Measurements from ENCODE around the gene SETD3.

Gene SETD3

DNA sequence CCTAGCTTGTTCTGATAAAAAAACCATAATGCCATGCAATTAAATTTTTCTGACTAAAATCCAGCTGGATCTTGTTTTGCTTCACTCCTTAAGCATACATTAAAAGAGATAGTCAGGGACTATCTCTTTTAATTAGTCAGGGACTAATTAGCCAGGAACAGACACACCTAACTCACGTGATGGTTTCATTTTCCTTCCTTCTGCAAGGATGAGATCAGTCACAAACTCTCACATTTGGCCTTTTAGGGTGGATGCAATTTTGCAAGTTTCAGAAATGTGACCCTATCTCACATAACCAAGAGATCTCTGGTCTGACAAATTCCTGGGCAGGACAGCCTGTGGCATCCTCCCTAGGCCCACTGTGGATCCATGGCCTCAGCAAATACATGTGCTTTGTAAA lies 62.4 kb downstream of the SETD3 start:
- no peak for DNase-seq

DNA sequence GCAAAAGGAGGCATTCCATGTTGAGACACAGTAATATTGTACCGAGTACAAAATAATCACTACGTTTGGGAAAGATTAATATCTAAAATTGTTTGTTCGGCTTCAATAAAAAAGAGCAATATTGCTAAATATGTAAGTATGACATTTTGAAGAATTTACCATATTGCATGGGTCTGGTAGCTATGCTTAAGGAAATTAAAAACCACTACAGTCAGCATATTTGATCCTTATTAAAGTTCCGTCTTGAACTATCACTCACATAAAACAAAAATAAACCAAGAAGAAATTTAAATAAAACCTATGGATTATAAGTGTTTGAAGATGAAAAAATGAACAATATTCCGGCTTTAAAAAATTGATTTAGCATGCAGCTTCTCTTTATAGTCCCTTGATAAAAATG lies 63.8 kb downstream of the SETD3 start:
- no peak for DNase-seq

DNA sequence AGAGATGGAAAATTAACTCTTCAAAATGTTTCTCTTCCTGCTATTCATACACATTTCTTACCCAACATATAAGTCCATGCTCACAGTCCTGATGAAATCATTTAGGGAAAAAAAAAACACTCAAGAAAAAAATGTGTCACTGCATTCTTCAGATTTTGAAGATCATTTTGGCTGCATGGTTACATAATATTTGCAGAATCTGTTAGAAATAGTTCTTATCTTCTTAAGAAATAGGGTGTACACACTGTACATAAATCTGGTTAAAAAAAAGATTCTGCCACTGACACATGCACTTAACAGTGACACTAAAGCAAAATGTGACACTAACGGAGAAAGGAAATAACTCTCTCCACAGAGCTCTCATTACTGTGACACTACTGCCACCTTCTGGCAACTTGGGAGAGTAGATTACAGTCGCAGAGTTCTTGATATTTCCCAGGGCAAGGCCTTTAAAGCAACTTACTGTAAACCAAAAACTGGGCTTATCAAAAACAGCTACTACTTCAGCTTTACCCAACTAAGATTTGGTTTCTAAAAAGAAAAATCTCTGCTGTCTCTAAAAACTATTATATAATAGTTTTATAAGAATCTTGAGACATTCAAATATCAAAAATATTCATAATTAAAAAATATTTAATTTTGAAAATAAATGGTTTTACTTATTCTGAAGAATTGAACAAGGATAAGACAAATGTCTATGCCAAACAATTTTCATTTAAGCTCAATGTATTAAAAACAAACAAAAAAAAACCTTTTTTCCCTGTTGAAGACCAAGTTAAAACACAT lies 65.0 kb downstream of the SETD3 start:
- peak; percentile 26 for DNase-seq

DNA sequence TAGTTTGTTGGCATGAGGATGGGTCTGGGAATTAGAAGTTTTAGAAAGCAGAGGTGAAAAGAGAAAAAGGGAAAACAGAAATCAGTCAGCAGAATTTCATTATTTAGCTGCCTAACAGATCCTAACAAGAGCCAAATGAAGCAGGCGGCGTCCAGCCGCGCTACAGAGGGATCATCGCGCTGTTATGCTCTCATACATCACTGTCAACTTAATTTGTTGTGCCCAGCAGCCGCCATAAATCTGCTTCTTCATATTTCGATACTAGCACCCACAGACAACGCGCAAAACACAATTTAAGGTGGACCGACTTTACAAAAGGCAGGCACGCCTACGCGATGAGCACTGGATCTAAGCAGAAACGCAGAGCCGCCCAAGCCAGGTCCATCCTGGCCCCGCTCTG lies 66.7 kb downstream of the SETD3 start:
- no peak for DNase-seq

DNA sequence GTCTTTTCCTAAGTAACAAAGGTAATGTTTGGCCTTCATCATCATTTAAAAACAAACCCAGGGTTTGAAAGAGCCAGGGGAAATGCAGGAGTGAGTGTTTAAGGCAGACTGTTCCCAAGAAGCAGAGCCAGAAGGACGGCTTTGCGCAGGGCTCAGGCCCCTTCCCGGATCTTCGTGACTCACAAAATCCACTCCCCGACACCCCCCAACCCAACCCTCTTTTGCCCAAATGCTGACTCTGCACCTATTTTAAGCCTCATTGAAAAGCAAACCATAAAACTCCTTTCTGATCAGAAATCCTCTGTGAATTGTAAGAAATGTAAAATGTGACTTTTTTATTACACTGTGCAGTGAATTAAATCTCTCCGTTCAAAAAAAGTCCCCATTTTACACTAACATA lies 67.5 kb downstream of the SETD3 start:
- no peak for DNase-seq

DNA sequence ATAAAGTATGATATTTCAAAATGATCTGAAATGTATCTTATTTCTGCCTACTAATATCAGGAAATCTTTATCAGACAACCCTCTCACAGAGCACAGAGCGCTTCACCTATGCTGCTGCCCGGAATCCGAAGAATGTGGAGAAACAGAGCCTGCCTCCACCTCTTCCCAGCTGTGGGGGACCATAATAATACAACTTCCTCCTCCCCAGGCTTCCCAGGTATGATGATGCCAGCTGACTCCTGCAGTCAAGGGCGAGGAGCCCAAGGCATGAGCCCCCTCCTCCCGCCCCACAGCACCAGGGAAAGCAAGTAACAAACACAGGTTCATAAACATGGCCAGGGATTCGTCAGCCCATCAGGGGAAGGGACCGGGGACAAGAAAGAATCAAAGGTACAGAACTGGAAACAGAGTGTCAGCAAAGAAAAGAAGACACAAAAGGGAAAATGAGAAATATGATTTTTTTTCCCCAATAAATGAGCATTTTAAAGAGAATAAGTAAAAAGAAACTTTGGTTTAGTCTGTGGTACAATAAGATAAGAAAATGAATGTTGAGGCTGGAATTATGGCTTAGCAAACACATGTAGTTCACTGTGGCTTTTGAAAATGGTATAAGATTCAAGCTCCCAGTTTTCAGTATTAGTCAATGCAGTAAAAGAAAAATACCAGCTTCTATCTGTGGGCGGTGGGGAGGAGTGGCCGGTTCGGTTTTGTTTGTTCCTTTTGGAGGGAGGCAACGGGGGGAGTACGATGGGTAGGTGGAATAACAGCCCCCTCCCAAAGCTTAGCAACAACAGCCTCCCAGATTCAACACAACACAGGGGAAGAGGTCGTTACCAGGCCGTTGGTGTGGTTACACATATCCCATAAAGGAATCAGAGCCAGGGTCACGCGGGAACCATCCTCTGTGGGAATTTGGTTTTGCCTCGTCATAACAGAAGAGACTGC lies 68.3 kb downstream of the SETD3 start:
- no peak for DNase-seq

DNA sequence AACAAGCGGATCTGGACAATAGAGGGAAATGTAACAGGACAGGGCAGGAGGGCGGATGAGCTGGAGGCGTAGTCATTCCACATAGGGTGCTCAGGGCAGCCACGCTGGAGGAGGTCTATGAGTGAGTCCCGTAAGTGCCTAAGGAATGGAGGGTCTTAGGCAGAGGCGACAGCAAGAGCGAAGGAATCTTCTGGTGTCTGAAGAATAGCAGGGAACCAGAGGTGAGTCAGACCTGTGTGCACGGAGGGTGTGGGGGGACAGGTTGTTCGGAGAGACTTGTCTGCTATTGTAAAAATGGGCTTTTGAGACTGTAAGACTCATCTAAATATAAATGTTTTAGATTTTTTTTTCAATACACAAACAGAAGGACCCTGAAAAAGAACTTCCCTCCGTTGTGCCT lies 70.6 kb downstream of the SETD3 start:
- no peak for DNase-seq

DNA sequence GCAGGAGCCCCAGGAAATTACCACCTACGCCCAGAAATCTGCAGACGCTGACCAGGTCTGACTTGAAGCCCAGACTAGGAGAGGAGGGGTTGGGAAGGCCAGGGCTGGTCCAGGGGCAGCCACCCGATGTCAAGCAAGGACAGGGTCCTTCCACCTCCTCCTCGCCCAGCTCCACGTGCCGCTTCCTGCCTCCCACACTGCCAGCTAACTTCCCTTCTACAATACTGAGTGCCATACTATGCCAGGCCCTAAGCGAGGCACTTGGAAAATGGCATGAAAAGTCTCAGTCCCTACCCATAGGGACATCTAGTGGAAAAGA lies 71.7 kb downstream of the SETD3 start:
- no peak for DNase-seq

DNA sequence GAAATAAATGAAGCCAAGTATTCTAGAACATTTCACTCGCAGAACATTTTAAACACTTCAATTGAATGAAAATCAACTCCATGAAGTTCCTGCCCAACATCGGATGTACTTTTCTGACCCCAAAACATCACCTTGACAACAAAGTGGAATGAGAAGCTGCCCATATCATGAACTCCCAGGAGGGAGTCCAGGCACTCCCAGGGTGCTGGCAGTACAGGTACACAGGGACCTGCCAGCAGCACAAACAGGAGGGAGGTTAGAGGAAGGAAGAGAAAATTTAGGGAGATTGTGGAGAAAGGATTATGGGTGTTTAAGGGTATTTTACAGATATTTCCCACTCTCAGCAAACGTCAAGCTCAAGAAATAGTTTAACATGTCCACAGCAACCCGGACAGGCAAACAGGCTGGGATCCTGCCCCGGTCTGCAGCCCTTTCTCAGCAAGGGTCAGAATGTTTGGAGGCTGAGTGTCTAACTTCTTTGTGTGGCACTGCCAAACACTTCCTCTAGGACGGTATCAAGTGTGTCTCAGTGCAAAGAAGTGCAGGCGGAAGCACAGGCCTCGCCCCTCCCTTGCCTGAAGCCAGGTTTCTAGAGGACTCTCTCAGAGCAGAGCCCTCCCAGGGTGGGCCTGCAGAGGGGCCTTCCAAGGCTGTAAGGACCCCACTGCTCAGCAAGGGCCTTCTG lies 72.2 kb downstream of the SETD3 start:
- no peak for DNase-seq

DNA sequence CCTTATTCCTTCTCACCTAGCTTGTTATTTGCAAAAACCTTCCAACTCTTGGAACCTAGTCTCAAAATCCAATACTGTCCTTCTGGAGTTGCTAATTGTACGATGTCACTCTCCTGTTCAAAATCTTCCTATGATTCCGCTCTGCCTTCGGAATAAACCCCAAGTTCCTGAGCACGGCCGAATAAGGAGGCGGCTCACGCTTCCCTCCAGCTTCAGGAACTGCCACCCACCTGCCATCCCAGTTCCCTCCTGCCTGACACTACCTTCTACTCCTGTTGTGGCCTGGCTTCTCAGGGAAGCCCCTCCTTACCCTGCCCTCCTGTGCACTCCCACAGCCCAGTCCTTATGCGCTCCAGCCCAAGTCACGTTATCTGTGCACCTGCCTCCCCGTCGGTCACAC lies 73.2 kb downstream of the SETD3 start:
- DNase-seq, result no peak

DNA sequence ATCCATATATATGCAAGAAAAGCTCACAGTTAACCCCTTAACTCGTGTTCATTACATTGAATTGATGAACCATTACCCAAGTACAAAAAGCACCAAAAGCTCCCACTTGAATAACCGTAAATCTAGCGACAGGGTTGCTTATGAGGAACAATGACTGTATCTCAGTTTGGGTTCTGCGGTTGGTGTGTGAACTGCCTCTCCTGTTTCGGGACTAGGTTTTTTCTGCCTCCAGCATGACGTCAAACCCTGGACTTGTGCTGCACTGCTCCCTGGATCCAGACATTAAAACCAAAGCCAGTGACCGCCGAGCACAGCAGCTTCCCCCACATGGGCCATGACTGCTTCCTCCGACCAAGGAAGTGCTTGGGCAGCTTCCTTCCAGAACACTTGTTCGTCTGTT lies 77.7 kb downstream of the SETD3 start:
- DNase-seq, result no peak

DNA sequence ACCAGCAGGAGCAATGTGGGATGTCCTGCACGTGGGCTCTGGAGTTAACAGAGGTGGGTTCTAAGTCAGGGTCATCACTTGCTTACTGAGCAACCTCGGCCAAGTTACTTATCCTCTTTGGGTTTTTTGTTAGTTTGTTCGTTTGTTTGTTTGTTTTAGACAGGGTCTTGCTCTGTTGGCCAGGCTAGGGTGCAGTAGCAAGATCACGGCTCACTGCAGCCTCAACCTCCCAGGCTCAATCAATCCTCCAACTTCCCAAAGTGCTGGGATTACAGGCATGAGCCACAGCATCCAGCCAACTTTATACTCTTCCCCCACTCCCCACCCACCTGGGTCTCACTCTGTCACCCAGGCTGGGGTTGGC lies 78.4 kb downstream of the SETD3 start:
- DNase-seq, result no peak

DNA sequence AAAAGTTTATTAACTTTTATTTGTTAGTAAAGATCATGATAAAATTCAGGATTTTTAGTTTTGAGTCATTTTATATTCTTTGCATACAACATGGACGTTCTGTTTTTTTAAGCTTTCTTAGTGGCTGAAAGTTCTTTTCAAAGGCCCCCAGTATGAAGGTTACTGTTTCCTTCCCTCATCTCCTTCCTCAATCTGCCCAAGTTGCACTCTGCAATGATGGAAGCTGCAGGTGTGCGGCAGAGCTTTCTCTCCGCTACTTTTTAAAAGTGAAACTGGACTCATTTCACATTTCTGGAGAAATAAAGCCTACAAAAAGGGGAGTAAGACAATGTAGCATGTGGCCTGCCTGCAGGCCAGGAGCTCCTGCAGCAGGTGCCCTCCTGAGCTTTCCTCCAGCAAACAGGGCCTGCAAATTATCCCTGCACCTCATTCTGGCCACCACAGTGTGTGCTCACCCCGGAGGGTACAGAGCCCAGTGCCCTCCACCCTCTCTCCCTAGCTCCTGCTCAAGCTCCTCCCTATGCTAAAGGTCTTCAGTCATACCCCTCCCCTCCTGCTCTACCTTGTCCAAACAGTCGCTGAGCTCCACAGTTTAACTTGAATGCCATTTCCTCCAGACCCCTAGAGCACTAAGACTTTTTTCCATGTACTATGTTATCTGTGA lies 78.9 kb downstream of the SETD3 start:
- no peak for DNase-seq

DNA sequence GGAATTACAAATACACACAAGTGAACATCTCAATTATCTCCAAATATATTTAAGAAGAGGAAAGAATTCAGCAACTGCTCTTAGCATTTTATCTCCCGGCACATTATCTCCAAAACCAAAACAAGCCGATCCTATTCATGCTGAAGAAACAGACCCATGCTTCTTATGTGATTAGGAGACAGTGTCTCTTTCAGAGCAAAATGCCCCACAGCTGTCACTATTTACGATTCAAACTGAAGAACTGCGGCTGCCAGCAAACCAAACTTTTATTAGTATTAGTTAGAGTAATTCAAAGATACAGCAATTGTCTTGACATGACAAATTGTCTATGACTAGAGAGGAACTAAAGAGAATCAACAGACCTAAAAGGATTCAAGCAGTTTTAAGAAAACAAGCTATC lies 79.4 kb downstream of the SETD3 start:
- DNase-seq, result no peak

DNA sequence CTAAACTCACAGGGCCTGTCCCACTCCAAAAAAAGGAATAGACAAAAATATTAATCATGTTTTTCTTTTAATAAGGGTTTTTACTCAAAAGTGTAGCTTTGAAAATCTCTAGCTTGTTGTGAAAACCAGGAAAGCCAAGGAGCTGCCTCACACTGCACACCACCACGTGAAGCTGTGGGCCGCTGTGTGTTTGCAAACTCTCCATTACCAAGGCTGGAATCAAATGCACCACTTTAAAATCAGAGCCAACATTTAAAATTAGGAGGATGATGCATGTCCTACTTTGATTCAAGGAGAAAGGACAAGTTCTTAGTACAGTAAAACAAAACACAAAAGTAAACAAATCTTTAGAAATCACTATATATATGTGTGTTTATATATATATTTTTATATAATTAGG lies 83.0 kb downstream of the SETD3 start:
- DNase-seq, result no peak

DNA sequence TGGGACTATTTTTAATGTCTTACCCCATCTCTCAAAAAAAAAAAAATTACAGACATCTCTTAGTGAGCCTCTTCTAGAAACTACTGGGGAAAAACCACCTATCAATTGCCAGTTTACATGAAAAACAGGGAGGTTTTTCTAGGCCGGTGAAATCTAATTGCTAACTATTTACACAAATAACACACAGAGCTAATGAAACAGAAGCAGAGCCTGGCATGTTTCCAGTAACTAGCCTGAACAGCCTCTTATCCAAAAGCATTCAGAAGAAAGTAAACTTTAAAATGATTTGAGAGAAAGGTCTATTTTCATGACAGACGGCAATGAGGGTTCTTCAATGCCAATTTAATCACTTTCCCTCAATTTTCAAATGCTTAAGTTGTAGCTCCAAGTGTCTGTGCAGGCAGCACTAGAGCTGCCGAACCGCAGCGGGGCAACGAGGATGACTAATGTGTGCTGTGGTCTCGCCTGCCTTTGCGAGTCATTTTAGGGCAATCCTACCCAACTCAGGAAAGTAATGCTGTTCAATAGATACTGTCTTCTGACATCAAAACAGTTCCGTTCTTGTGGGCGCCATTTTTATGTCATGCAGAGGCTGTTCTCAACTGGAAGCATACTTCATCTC lies 84.6 kb downstream of the SETD3 start:
- peak; percentile 25 for DNase-seq

DNA sequence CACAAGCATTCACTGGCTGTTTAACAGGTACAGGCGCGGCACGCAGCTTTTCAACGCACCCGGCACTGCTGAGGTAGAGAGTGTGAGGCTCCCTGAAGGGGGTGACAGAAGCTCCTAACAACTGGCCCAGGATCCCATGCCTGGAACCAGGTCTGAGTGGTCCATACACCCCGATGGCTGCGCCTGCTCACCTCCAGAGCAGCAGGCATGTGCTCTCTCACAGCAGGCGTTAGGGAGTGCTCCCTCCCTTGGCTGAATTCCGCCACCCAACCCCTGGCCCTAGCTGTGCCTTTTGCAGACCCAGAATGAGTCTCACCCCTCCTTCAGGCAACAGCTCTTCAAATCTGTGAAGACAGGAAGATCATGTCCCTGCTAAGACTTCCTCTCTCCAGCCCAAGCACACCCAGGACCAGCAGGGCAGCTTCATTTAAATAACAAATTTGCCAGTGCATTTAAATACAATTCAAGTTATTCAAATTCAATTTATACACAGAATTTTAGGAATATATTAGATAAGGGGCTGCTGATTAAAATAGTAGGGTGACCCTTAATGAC lies 86.0 kb downstream of the SETD3 start:
- DNase-seq, result no peak

DNA sequence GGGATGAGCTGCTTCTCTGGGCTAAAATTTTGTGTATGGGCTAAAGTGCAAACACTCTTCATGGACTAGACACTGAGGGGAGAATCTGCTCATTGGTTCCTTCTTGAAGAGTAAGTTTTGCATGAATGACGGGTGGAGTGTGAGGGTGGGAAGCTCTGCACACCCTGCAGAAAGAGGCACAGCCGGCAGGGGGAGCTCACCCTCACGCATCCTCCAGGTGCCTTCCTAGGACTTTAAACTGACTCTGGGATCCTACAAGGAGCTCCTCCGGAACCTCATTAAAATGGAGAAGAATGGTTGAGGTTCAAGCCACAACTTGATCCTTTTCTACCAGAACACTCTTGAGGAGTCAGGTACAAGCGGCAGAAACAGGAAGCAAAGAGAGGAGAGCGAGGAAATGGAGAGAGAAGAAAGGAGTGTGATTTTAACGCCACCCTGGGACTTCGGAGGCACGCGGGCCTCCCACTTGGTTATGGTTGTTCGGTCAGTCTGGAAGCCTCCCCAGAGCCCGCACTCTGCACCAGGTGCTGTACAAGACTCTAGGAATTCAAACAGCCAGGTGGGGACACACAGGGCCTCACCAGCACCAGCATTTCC lies 87.5 kb downstream of the SETD3 start:
- DNase-seq, result peak; percentile 41

DNA sequence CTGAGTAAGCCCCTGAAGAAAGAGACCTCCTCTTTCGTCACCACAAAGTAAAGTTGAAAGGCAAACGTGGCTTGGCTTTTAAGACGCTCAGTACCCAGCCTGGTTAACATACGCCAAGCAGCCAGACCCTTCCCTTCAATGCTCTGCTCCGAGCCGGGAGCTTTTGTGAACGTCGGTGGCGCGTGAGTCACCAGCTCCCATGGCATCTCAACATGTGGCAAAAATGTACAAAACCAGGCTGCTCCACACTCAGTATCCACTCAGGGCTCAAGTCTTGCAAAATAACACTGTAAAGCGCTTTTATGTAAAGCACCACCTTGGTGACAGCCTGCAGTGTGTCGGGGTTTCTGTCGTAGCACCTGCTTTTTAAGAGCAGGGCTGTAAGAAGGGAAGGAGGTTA lies 89.0 kb downstream of the SETD3 start:
- no peak for DNase-seq

DNA sequence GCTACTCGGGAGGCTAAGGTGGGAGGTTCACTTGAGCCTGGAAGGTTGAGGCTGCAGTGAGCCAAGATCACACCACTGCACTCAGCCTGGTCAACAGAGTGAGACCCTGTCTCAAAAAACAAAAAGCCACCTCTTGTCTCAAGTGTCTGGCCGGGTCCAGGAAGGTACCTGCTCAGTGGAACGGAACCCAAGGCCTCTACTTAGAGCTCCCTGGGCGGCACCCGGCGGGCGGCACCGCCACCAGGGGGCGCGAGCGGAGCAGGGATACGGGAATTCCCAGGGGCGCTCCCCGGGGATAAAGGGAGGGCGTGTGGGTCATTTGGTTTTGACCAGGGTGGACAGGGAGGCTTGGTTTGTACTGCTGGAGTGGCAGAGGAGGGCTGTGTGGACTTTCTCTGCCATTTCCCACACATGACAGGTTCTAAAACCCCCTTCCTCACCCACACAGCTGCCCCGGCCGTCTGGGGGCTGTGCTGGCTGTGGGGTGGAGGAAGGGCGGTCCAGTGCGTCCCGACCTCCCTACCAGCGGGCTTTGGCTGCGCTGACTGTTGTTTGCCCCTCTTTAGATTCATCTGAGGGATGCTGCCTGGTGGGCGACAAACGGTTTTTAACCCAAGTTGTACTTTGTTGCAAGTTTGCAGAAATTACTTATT lies 91.4 kb downstream of the SETD3 start:
- DNase-seq, result peak; percentile 46

DNA sequence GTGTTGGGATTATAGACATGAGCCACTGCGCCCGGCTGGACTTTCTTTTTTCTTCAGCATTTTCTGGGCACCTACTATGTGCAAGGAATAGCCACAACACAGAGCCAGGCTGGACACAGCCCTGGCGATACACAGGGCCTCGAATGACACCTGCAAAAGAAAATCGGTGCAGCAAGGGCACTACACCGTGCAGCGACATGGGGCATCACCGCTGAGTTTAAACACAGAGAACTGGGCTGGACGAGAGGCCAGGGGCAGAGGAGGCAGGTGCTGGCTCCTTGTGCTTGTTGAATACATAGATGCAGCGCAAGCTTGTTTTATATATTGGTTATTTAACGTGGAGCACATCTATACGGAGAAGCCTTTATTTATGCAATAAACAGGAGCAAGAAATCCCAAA lies 92.4 kb downstream of the SETD3 start:
- DNase-seq, result no peak

DNA sequence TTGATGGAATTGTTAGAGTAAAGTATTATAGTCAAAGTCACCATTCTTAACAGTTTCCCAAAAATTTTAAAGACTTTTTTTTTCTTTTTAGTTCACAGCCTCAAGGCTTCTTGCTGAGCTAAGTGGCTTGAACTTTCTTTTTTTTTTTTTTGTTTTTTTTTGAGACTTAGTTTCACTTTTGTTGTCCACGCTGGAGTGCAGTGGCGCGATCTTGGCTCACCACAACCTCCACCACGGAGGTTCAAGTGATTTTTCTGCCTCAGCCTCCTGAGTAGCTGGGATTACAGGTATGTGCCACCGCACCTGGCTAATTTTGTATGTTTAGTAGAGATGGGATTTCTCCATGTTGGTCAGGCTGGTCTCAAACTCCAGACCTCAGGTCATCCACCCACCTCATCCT lies 92.8 kb downstream of the SETD3 start:
- no peak for DNase-seq
